Caco-2 (cell line): ENCODE results near the gene TTC31. TPM values are rescaled to one million over a fixed set of nuclear protein-coding genes. Genes with fewer than 3 reads are reported as not detected.

ENCODE experiments used
- BruUV-seq: library from RNA; stranded (reverse); fragments of 400-500 nt; replicated peaks from 2 replicates; lab custom pipeline; 2021; lab: Mats Ljungman, UMichigan
- CTCF ChIA-PET: fragments of 300-600 bp; sonication (Branson Sonifier 250); formaldehyde crosslinking; loops from one replicate; lab custom pipeline; 2022; ENCODE audit warnings: antibody characterized with exemption; lab: Charles Lee
- POLR2A ChIA-PET: fragments of 300-600 bp; sonication (Branson Sonifier 250); formaldehyde crosslinking; loops from one replicate; lab custom pipeline; 2022; ENCODE audit warnings: antibody characterized with exemption; lab: Charles Lee
- DNase-seq, 2 experiments: peaks; one replicate each; pipeline versions ENCODE4 v3.0.0 to v3.0.0-alpha.2; 2020 to 2022
- H3K27me3 ChIP-seq: replicated peaks from 2 replicates; pipeline ENCODE4 v1.6.0; 2011; ENCODE audit warnings: low read length; ENCODE audit not compliant: control insufficient read depth, insufficient read depth
- H3K36me3 ChIP-seq: 2 replicates; pipeline ENCODE4 v1.5.1; 2011; ENCODE audit warnings: low read length; ENCODE audit not compliant: control insufficient read depth, insufficient read depth
- H3K4me1 ChIP-seq: fragments of 250-450 bp; sonication (Bioruptor Pico); 2 replicates; pipeline ENCODE4 v1.5.1; 2020; ENCODE audit warnings: mild to moderate bottlenecking
- H3K4me3 ChIP-seq: 2 replicates; pipeline ENCODE4 v1.5.1; 2011; ENCODE audit warnings: low read depth, mild to moderate bottlenecking, control low read depth, low read length
- H3K9me3 ChIP-seq: fragments of 250-450 bp; sonication (Bioruptor Pico); 2 replicates; pipeline ENCODE4 v1.5.1; 2020; ENCODE audit warnings: mild to moderate bottlenecking, moderate library complexity
- H3K27ac Mint-ChIP-seq: one replicate; pipeline ENCODE4 v1.8.0; 2022; ENCODE audit warnings: mixed read lengths; ENCODE audit not compliant: unreplicated experiment
- H3K27me3 Mint-ChIP-seq: one replicate; pipeline ENCODE4 v1.8.0; 2022; ENCODE audit warnings: mixed read lengths; ENCODE audit not compliant: insufficient read depth, unreplicated experiment
- H3K36me3 Mint-ChIP-seq: one replicate; pipeline ENCODE4 v1.8.0; 2022; ENCODE audit warnings: mild to moderate bottlenecking, mixed read lengths; ENCODE audit not compliant: insufficient read depth, unreplicated experiment
- H3K4me1 Mint-ChIP-seq: one replicate; pipeline ENCODE4 v1.8.0; 2022; ENCODE audit warnings: low read depth, mixed read lengths; ENCODE audit not compliant: unreplicated experiment
- H3K4me3 Mint-ChIP-seq: one replicate; pipeline ENCODE4 v1.8.0; 2022; ENCODE audit warnings: mild to moderate bottlenecking, moderate library complexity, mixed read lengths; ENCODE audit not compliant: unreplicated experiment
- H3K9me3 Mint-ChIP-seq: one replicate; pipeline ENCODE4 v1.8.0; 2022; ENCODE audit warnings: mixed read lengths; ENCODE audit not compliant: unreplicated experiment
- CTCF ChIP-seq, 2 experiments: fragments of 200-600 bp in 1 of 2; IDR thresholded peaks; 1 replicate in 1 of 2; 2 replicates in 1 of 2; pipeline versions ENCODE4 v1.5.1 to v1.8.0; 2011 to 2022; ENCODE audit warnings: antibody characterized with exemption in 1 of 2, control low read depth in 1 of 2, inconsistent platforms in 1 of 2, low read depth in 1 of 2, low read length in 1 of 2, mild to moderate bottlenecking in 1 of 2, moderate library complexity in 1 of 2; ENCODE audit not compliant: insufficient read depth in 1 of 2, severe bottlenecking in 1 of 2, unreplicated experiment in 1 of 2
- intact Hi-C: fragments of 100-400 bp; cut with micrococcal nuclease; formaldehyde crosslinking; loops from one replicate; pipeline ENCODE4 v1.10.0; 2022; ENCODE audit not compliant: unreplicated experiment
- total RNA-seq: library from RNA; stranded (reverse); gene quantifications from 2 replicates; pipeline ENCODE4 v1.2.3, GENCODE V29; 2022

The TTC31 gene
- total RNA-seq, 1 experiment from 2014 or later = 32.4 TPM

DNA sequence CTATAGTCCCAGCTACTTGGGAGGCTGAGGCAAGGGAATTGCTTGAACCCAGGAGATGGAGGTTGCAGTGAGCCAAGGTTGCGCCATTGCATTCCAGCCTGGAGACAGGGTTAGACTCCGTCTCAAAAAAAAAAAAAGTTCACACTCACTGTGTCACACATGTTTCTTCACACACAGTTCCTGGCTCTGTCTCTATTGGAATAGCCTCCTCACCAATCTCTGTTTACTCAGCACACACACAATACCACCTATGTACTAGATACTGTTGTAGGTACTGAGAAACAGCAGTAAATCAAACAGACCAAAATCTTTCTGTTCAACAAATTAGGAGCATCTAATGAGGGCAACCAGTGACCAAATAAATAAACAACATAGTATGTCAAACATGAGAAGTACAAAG, 3.3 kb downstream of the TTC31 start:
- no peaks in the 10 kb centered on the region for H3K9me3 ChIP-seq
- Mint-ChIP-seq H3K4me1 (peaks cover 35% of the 10 kb centered on the region), H3K27ac (no peak overlapping the region), H3K36me3 (peaks cover 53% of the 10 kb centered on the region), H3K4me3 (no peak overlapping the region), H3K9me3 (no peaks in the 10 kb centered on the region), H3K27me3 (no peaks in the 10 kb centered on the region)
- ChIA-PET CTCF (no interaction called here), POLR2A (interaction anchor here (0.7 kb wide), 1 partner anchor 96 kb away, joined by 4 read pairs; no protein-coding TSS in a partner anchor)
- peaks cover 2% of the 10 kb centered on the region; the same call in 1 of the 2 replicates for H3K36me3 ChIP-seq
- no peak for DNase-seq
- intact Hi-C loops = no loop called here
- no peak overlapping the region for H3K4me3 ChIP-seq
- TF ChIP-seq CTCF (IDR thresholded peaks at IDR 0.05; ENCODE audit: insufficient read depth in 1 of 2, low read depth in 1 of 2, low read length in 1 of 2, severe bottlenecking in 1 of 2, unreplicated experiment in 1 of 2) = no peak
- H3K27me3 ChIP-seq = no peaks in the 10 kb centered on the region
- no TSS peak for BruUV-seq
- peaks cover 40% of the 10 kb centered on the region for H3K4me1 ChIP-seq

GRCh38 chr2:74488643-74489481, 6.0 kb downstream of the TTC31 start:
- H3K27ac Mint-ChIP-seq = peak overlapping the region; percentile 39
- Histone ChIP-seq H3K9me3 (no peaks in the 10 kb centered on the region), H3K4me1 (peaks cover 37% of the 10 kb centered on the region), H3K4me3 (no peak overlapping the region), H3K27me3 (no peaks in the 10 kb centered on the region), H3K36me3 (peaks cover 2% of the 10 kb centered on the region; the same call in 1 of the 2 replicates)
- intact Hi-C loops = loop anchor here (1.0 kb wide), 2 partner anchors 9 to 13 kb away; no protein-coding TSS in a partner anchor
- peaks cover 44% of the 10 kb centered on the region for H3K36me3 Mint-ChIP-seq
- peak; percentile 83 to 86 for DNase-seq
- H3K4me1 Mint-ChIP-seq = peaks cover 28% of the 10 kb centered on the region
- H3K9me3 Mint-ChIP-seq = no peaks in the 10 kb centered on the region
- ChIA-PET CTCF (interaction anchor here (0.5 to 2.0 kb wide), 5 partner anchors 10 to 48 kb away, joined by 3 to 9 read pairs (median 4); partner anchors contain the start of genes LBX2 and PCGF1), POLR2A (interaction anchor here (0.7 to 2.0 kb wide), 6 partner anchors 13 to 48 kb away, joined by 4 to 17 read pairs (median 5); partner anchors contain the start of genes INO80B, LBX2 and MRPL53)
- H3K4me3 Mint-ChIP-seq = peak overlapping the region; percentile 51
- TF ChIP-seq CTCF (IDR thresholded peaks at IDR 0.05; ENCODE audit: insufficient read depth in 1 of 2, low read depth in 1 of 2, low read length in 1 of 2, severe bottlenecking in 1 of 2, unreplicated experiment in 1 of 2) = peak in 1 of 2 experiments; percentile 14
- H3K27me3 Mint-ChIP-seq = no peaks in the 10 kb centered on the region
- BruUV-seq = no TSS peak

DNA sequence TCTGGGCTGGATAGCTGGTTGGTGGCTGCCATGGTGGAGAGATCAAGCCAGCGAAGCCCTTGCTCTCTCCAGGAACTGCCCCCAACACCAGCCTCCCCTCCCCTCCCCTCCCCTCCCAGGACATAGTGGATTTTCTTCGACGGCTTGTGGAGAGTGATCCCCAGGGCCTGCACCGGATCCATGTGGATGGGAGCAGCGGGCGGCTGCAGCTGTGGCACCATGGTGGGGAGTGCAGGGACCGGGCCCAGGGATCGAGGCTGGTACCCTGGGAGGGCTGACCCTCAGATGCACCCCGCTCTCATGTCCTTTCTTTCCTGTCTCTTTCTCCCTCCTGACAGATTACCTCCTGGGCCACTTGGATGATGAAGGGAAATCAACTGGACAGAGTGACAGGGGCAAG, 7.0 kb downstream of the TTC31 start:
- H3K27me3 Mint-ChIP-seq = no peaks in the 10 kb centered on the region

More for the DNA sequence above, 7.0 kb downstream of the TTC31 start:
- BruUV-seq = no TSS peak
- H3K36me3 ChIP-seq = peaks cover 2% of the 10 kb centered on the region; the same call in 1 of the 2 replicates
- H3K4me1 ChIP-seq = peaks cover 37% of the 10 kb centered on the region
- intact Hi-C loops = loop anchor here (1.0 kb wide), 2 partner anchors 8 to 12 kb away; no protein-coding TSS in a partner anchor
- Mint-ChIP-seq H3K9me3 (no peaks in the 10 kb centered on the region), H3K36me3 (peaks cover 41% of the 10 kb centered on the region), H3K4me3 (no peak overlapping the region), H3K4me1 (peaks cover 22% of the 10 kb centered on the region), H3K27ac (peak overlapping the region; percentile 39)
- H3K4me3 ChIP-seq = no peak overlapping the region
- no peak for DNase-seq
- H3K27me3 ChIP-seq = no peaks in the 10 kb centered on the region
- ChIA-PET POLR2A (interaction anchor here (0.7 to 2.0 kb wide), 4 partner anchors 12 to 89 kb away, joined by 3 to 17 read pairs (median 6); partner anchors contain the start of genes LBX2 and MRPL53), CTCF (interaction anchor here (1.1 to 2.0 kb wide), 4 partner anchors 9 to 49 kb away, joined by 3 to 9 read pairs (median 5); partner anchors contain the start of genes LBX2 and PCGF1)
- no peak for TF ChIP-seq CTCF (IDR thresholded peaks at IDR 0.05; ENCODE audit: insufficient read depth in 1 of 2, low read depth in 1 of 2, low read length in 1 of 2, severe bottlenecking in 1 of 2, unreplicated experiment in 1 of 2)
- no peaks in the 10 kb centered on the region for H3K9me3 ChIP-seq
